Mammary epithelial cell (primary cell): Measurements from ENCODE around the gene GDNF.

Experiments
- EZH2 ChIP-seq: IDR thresholded peaks from 2 replicates; pipeline ENCODE4 v1.6.1; 2012; ENCODE audit warnings: low read length, inconsistent platforms, borderline replicate concordance
- TF ChIP-seq, protein P1 (sequence below), 2 donors: IDR thresholded peaks in 1 of 2; conservative IDR thresholded peaks in 1 of 2; 2 replicates each; pipeline ENCODE4 v1.5.1; 2011 to 2012; ENCODE audit warnings: inconsistent platforms in 2 of 2, low read length in 2 of 2, mild to moderate bottlenecking in 2 of 2, control low read depth in 1 of 2, low read depth in 1 of 2; ENCODE audit not compliant: insufficient read depth in 1 of 2; ENCODE audit errors: extremely low read depth in 1 of 2

GRCh38 chr5:37792975-37793631, 46.7 kb downstream of the GDNF start:
- TF ChIP-seq, protein P1, sequence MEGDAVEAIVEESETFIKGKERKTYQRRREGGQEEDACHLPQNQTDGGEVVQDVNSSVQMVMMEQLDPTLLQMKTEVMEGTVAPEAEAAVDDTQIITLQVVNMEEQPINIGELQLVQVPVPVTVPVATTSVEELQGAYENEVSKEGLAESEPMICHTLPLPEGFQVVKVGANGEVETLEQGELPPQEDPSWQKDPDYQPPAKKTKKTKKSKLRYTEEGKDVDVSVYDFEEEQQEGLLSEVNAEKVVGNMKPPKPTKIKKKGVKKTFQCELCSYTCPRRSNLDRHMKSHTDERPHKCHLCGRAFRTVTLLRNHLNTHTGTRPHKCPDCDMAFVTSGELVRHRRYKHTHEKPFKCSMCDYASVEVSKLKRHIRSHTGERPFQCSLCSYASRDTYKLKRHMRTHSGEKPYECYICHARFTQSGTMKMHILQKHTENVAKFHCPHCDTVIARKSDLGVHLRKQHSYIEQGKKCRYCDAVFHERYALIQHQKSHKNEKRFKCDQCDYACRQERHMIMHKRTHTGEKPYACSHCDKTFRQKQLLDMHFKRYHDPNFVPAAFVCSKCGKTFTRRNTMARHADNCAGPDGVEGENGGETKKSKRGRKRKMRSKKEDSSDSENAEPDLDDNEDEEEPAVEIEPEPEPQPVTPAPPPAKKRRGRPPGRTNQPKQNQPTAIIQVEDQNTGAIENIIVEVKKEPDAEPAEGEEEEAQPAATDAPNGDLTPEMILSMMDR (conservative IDR thresholded peaks at IDR 0.05 in 1 of 2, IDR thresholded peaks at IDR 0.05 in 1 of 2; ENCODE audit: extremely low read depth in 1 of 2, insufficient read depth in 1 of 2, low read depth in 1 of 2, low read length in 2 of 2), result no peak
- TF ChIP-seq EZH2, result no peak
